Epithelial cell of proximal tubule (primary cell): Measurements from ENCODE around the gene CD82. TPM values are rescaled to one million over a fixed set of nuclear protein-coding genes. Genes with fewer than 3 reads are reported as not detected.
A peak's percentile ranks its signal among the peaks of the same experiment; 100 is the strongest.

Source experiments
- DNase-seq: peaks from one replicate; pipeline ENCODE4 v3.0.0-alpha.2; 2011; ENCODE audit warnings: low read depth
- H3K4me3 ChIP-seq: 2 replicates; pipeline ENCODE4 v1.5.1; 2011; ENCODE audit warnings: low read depth, mild to moderate bottlenecking, low read length
- CTCF ChIP-seq: conservative IDR thresholded peaks from 2 replicates; pipeline ENCODE4 v1.5.1; 2012; ENCODE audit warnings: low read depth, mild to moderate bottlenecking, low read length
- total RNA-seq: library from RNA; depleted of rRNA; stranded (reverse); fragments of >200 nt; gene quantifications from 2 replicates; pipeline ENCODE4 v1.2.3, GENCODE V29; 2015

Gene CD82
- total RNA-seq = 9.1 and 14.2 TPM in 2 replicates

- H3K4me3 ChIP-seq = peak within 1 kb of the TSS; percentile 78
- TF ChIP-seq CTCF = no peak
- DNase-seq = peak; percentile 54
Observed at GRCh38 chr11:44565211-44565952, at the start of gene CD82. Gene CD82 (plus strand): TSS chr11:44565663. CDS start chr11:44594663, 29,000 bp downstream.

GRCh38 chr11:44516688-44517507 is 48.6 kb upstream of the CD82 start:
- TF ChIP-seq CTCF = no peak
- DNase-seq = no peak
- no peak overlapping the region for H3K4me3 ChIP-seq

GRCh38 chr11:44517541-44517940 is 47.9 kb upstream of the CD82 start:
- no peak for DNase-seq
- TF ChIP-seq CTCF = no peak
- H3K4me3 ChIP-seq = no peak overlapping the region

GRCh38 chr11:44518968-44519550 is 46.4 kb upstream of the CD82 start:
- no peak for TF ChIP-seq CTCF
- DNase-seq = no peak
- H3K4me3 ChIP-seq = no peak overlapping the region

GRCh38 chr11:44519989-44520737 is 45.3 kb upstream of the CD82 start:
- no peak for DNase-seq
- no peak overlapping the region for H3K4me3 ChIP-seq
- no peak for TF ChIP-seq CTCF

- no peak for TF ChIP-seq CTCF
Observed at GRCh38 chr11:44521148-44521547, 44.3 kb upstream of the CD82 start.

More at GRCh38 chr11:44521148-44521547, 44.3 kb upstream of the CD82 start:
- no peak for DNase-seq
- H3K4me3 ChIP-seq = no peak overlapping the region
